ENCODE measurements around the gene TRIM50.
"Not testable (repeated sequence)": the region's sequence is repeated elsewhere in the genome, so short reads cannot be mapped to it uniquely, and the experiment has no call there.

DNA sequence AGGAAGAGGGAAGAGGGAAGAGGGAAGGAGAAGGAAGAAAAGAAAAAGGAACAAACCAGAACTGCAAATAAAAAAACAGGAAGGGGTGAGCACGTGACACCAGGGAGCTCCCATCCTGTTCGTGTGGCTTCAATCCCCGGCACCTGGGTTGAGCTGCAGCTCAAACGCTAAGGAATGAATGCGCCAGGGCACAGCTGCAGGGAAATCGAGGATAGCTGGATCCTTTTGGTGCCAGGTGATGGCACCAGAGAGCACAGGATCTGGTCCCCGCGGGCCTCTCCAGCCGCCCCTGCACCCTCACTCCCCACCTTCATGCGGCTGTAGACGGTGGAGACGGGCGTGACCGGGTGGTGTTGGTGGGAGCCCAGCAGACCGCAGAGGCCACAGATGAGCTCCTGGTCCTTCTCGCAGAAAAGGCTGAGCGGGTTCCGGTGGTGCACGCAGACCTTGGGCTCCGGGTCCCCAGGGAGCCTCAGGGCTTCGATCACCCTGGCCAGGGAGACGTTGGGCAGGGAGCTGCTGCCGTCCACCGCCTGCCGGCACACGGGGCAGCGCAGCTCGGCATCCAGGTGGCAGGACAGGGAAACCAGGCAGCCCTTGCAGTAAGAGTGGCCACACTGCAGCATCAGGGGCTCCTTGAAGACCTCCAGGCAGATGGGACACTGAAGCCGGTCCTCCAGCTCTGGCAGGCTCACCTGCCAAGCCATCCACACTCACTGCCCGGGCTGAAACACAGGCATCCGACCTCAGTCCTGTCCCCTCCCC, 3.6 kb downstream of the TRIM50 start:
- TF ChIP-seq, protein P1, sequence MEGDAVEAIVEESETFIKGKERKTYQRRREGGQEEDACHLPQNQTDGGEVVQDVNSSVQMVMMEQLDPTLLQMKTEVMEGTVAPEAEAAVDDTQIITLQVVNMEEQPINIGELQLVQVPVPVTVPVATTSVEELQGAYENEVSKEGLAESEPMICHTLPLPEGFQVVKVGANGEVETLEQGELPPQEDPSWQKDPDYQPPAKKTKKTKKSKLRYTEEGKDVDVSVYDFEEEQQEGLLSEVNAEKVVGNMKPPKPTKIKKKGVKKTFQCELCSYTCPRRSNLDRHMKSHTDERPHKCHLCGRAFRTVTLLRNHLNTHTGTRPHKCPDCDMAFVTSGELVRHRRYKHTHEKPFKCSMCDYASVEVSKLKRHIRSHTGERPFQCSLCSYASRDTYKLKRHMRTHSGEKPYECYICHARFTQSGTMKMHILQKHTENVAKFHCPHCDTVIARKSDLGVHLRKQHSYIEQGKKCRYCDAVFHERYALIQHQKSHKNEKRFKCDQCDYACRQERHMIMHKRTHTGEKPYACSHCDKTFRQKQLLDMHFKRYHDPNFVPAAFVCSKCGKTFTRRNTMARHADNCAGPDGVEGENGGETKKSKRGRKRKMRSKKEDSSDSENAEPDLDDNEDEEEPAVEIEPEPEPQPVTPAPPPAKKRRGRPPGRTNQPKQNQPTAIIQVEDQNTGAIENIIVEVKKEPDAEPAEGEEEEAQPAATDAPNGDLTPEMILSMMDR (optimal IDR thresholded peaks at IDR 0.05 in 1 of 3, IDR thresholded peaks at IDR 0.05 in 1 of 3, conservative IDR thresholded peaks at IDR 0.05 in 1 of 3; ENCODE audit: extremely low read depth in 1 of 3, insufficient read depth in 2 of 3, low read length in 3 of 3) = peak; percentile 34 to 78 (median 75)
- not testable (repeated sequence) for TF ChIP-seq EZH2 (IDR thresholded peaks at IDR 0.05; ENCODE audit: low read length)

Data from keratinocyte (primary cell).